CD4-positive, alpha-beta T cell treated with Interleukin-17A for 1 hour (primary cell): ENCODE measurements around the gene FOXE1.
A peak's percentile ranks its signal among the peaks of the same experiment; 100 is the strongest.

Experiments
- DNase-seq: peaks from one replicate; pipeline ENCODE4 v3.0.0-alpha.2; 2020

FOXE1 gene

GRCh38 chr9:97848480-97849237 is 4.4 kb upstream of the FOXE1 start:
- DNase-seq = peak; percentile 32

- no peak for DNase-seq
Observed at GRCh38 chr9:97849980-97850379, 3.0 kb upstream of the FOXE1 start.

- no peak for DNase-seq
Observed at GRCh38 chr9:97850746-97851445, 2.1 kb upstream of the FOXE1 start.

GRCh38 chr9:97851446-97851883 is 1.6 kb upstream of the FOXE1 start:
- no peak for DNase-seq

GRCh38 chr9:97852001-97852398 is 1.0 kb upstream of the FOXE1 start:
- no peak for DNase-seq

- DNase-seq = no peak
Observed at GRCh38 chr9:97852399-97853055, 499 bp upstream of the FOXE1 start.

GRCh38 chr9:97853844-97854695 is 1.0 kb downstream of the FOXE1 start:
- peak; percentile 58 for DNase-seq

GRCh38 chr9:97854696-97855485 is 1.9 kb downstream of the FOXE1 start:
- no peak for DNase-seq

- DNase-seq = no peak
Observed at GRCh38 chr9:97855486-97855875, 2.5 kb downstream of the FOXE1 start.

- no peak for DNase-seq
Observed at GRCh38 chr9:97855899-97856298, 2.9 kb downstream of the FOXE1 start.

- DNase-seq = no peak
Observed at GRCh38 chr9:97856857-97857605, 4.0 kb downstream of the FOXE1 start.

- no peak for DNase-seq
Observed at GRCh38 chr9:97857606-97858392, 4.8 kb downstream of the FOXE1 start.

- DNase-seq = no peak
Observed at GRCh38 chr9:97858393-97858713, 5.3 kb downstream of the FOXE1 start.

GRCh38 chr9:97858826-97859225 is 5.8 kb downstream of the FOXE1 start:
- DNase-seq = no peak

GRCh38 chr9:97859346-97859745 is 6.3 kb downstream of the FOXE1 start:
- DNase-seq = no peak

GRCh38 chr9:97860451-97861147 is 7.6 kb downstream of the FOXE1 start:
- no peak for DNase-seq

GRCh38 chr9:97861148-97861475 is 8.1 kb downstream of the FOXE1 start:
- DNase-seq = no peak

GRCh38 chr9:97863314-97863713 is 10.3 kb downstream of the FOXE1 start:
- DNase-seq = no peak

- no peak for DNase-seq
Observed at GRCh38 chr9:97864396-97864795, 11.4 kb downstream of the FOXE1 start.

GRCh38 chr9:97866300-97866699 is 13.3 kb downstream of the FOXE1 start:
- DNase-seq = no peak
